PC-9 (cell line): ENCODE measurements around the gene FGF3. TPM values are rescaled to one million over a fixed set of nuclear protein-coding genes. Genes with fewer than 3 reads are reported as not detected.
A peak's percentile ranks its signal among the peaks of the same experiment; 100 is the strongest.

Source experiments
- BruUV-seq: library from RNA; stranded (reverse); fragments of 400-500 nt; replicated peaks from 2 replicates; lab custom pipeline; 2021; lab: Mats Ljungman, UMichigan
- CTCF ChIA-PET: fragments of 300-600 bp; sonication (Branson Sonifier 250); formaldehyde crosslinking; loops from one replicate; lab custom pipeline; 2022; ENCODE audit warnings: antibody characterized with exemption; lab: Charles Lee
- POLR2A ChIA-PET: fragments of 300-600 bp; sonication (Branson Sonifier 250); formaldehyde crosslinking; loops from one replicate; lab custom pipeline; 2022; ENCODE audit warnings: antibody characterized with exemption; ENCODE audit not compliant: unreplicated experiment; lab: Charles Lee
- DNase-seq, 2 experiments: peaks; one replicate each; pipeline versions ENCODE4 v3.0.0 to v3.0.0-alpha.2; 2015 to 2022; ENCODE audit warnings: mixed read lengths in 1 of 2
- H2AFZ ChIP-seq: fragments of 200-600 bp; sonication (generic); 2 replicates; pipeline ENCODE4 v1.8.1; 2017; ENCODE audit warnings: antibody characterized with exemption
- H3F3A ChIP-seq: fragments of 200-600 bp; sonication (generic); 2 replicates; pipeline ENCODE4 v1.8.1; 2017; ENCODE audit warnings: antibody characterized with exemption, mild to moderate bottlenecking, low read depth; ENCODE audit not compliant: insufficient read depth
- H3K27ac ChIP-seq: fragments of 200-600 bp; sonication (generic); 2 replicates; pipeline ENCODE4 v1.6.1; 2016; ENCODE audit warnings: mixed run types
- H3K27me3 ChIP-seq: fragments of 200-600 bp; sonication (generic); 2 replicates; pipeline ENCODE4 v1.6.1; 2016; ENCODE audit warnings: low read depth, mixed run types; ENCODE audit not compliant: insufficient read depth
- H3K36me3 ChIP-seq: fragments of 200-600 bp; sonication (generic); 2 replicates; pipeline ENCODE4 v1.6.1; 2016; ENCODE audit warnings: low read depth, mixed run types
- H3K4me1 ChIP-seq: fragments of 200-600 bp; sonication (generic); replicated peaks from 2 replicates; pipeline ENCODE4 v1.6.1; 2016; ENCODE audit warnings: mixed run types; ENCODE audit not compliant: insufficient read depth
- H3K4me2 ChIP-seq: fragments of 200-600 bp; sonication (generic); 2 replicates; pipeline ENCODE4 v1.6.1; 2017; ENCODE audit warnings: mixed run types
- H3K4me3 ChIP-seq: fragments of 200-600 bp; sonication (generic); 2 replicates; pipeline ENCODE4 v1.6.1; 2016; ENCODE audit warnings: mixed run types
- H3K79me2 ChIP-seq: fragments of 200-600 bp; sonication (generic); 2 replicates; pipeline ENCODE4 v1.6.1; 2017; ENCODE audit warnings: low read depth, mixed run types
- H3K9me2 ChIP-seq: fragments of 200-600 bp; sonication (generic); 2 replicates; pipeline ENCODE4 v1.8.1; 2017; ENCODE audit warnings: mild to moderate bottlenecking; ENCODE audit not compliant: insufficient read depth
- H3K9me3 ChIP-seq: fragments of 200-600 bp; sonication (generic); 2 replicates; pipeline ENCODE4 v1.8.1; 2016; ENCODE audit warnings: low read depth; ENCODE audit not compliant: insufficient read depth
- H4K20me1 ChIP-seq: fragments of 200-600 bp; sonication (generic); 2 replicates; pipeline ENCODE4 v1.8.1; 2017; ENCODE audit not compliant: insufficient read depth
- EZH2 ChIP-seq: fragments of 200-600 bp; sonication (generic); IDR thresholded peaks from 2 replicates; pipeline ENCODE4 v1.8.0; 2017; ENCODE audit warnings: antibody characterized with exemption, low read depth
- intact Hi-C: fragments of 100-400 bp; cut with micrococcal nuclease; formaldehyde crosslinking; loops from one replicate; pipeline ENCODE4 v1.10.0; 2022; ENCODE audit not compliant: unreplicated experiment
- total RNA-seq: library from RNA; stranded (reverse); gene quantifications from 2 replicates; pipeline ENCODE4 v1.2.3, GENCODE V29; 2021
- TF ChIP-seq, protein P1 (sequence below): fragments of 200-600 bp; sonication (generic); conservative IDR thresholded peaks from 2 replicates; pipeline ENCODE4 v1.6.1; 2017; ENCODE audit warnings: mixed run types, antibody characterized with exemption, mild to moderate bottlenecking, moderate library complexity

Gene FGF3
- total RNA-seq, 1 experiment from 2014 or later = not detected

DNA sequence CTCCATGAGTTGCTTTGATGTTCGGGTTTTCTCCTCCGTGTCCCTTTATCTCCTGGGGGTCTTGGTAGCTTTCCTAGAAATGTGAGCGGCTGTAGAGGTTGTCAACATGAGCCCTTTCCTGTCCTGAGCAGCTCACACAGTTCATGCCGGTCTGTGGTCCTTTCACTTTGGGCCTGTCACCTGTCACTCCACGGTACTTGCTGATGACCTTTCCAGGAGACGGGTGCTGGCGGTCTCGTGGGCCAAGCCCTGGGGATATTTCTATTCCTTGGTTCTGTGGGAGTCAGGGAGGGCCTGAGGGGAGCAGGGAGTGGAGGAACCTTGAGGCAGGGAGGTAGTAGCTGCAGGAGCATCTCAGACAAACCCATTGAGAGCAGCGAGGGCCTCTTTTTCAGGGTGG, 23.2 kb downstream of the FGF3 start:
- Histone ChIP-seq H3K4me1 (peaks cover 7% of the 10 kb centered on the region), H3F3A (peaks cover 16% of the 10 kb centered on the region), H3K4me2 (no peak overlapping the region), H3K4me3 (no peak overlapping the region), H3K9me3 (no peaks in the 10 kb centered on the region), H3K79me2 (no peaks in the 10 kb centered on the region), H3K36me3 (no peaks in the 10 kb centered on the region), H3K27me3 (no peaks in the 10 kb centered on the region), H3K27ac (no peak overlapping the region), H3K9me2 (no peaks in the 10 kb centered on the region), H4K20me1 (no peaks in the 10 kb centered on the region), H2AFZ (no peak overlapping the region)
- POLR2A ChIA-PET = no interaction called here
- DNase-seq = no peak
- CTCF ChIA-PET = no interaction called here
- TF ChIP-seq, protein P1, sequence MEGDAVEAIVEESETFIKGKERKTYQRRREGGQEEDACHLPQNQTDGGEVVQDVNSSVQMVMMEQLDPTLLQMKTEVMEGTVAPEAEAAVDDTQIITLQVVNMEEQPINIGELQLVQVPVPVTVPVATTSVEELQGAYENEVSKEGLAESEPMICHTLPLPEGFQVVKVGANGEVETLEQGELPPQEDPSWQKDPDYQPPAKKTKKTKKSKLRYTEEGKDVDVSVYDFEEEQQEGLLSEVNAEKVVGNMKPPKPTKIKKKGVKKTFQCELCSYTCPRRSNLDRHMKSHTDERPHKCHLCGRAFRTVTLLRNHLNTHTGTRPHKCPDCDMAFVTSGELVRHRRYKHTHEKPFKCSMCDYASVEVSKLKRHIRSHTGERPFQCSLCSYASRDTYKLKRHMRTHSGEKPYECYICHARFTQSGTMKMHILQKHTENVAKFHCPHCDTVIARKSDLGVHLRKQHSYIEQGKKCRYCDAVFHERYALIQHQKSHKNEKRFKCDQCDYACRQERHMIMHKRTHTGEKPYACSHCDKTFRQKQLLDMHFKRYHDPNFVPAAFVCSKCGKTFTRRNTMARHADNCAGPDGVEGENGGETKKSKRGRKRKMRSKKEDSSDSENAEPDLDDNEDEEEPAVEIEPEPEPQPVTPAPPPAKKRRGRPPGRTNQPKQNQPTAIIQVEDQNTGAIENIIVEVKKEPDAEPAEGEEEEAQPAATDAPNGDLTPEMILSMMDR = no peak
- no peak for TF ChIP-seq EZH2
- BruUV-seq = no TSS peak
- intact Hi-C loops = no loop called here

GRCh38 chr11:69791276-69792180, 27.7 kb downstream of the FGF3 start:
- peaks cover 14% of the 10 kb centered on the region for H3F3A ChIP-seq
- H3K27ac ChIP-seq = peak overlapping the region; percentile 48
- H3K9me3 ChIP-seq = no peaks in the 10 kb centered on the region
- ChIA-PET CTCF (no interaction called here), POLR2A (no interaction called here)
- peaks cover 12% of the 10 kb centered on the region for H3K4me1 ChIP-seq
- no peaks in the 10 kb centered on the region for H3K36me3 ChIP-seq
- intact Hi-C loops = no loop called here
- H3K79me2 ChIP-seq = no peaks in the 10 kb centered on the region
- no peaks in the 10 kb centered on the region for H3K9me2 ChIP-seq
- TF ChIP-seq, protein P1 = no peak
- no peak for TF ChIP-seq EZH2
- no TSS peak for BruUV-seq
- no peak overlapping the region for H2AFZ ChIP-seq
- peak; percentile 28 to 76 for DNase-seq
- H3K4me3 ChIP-seq = no peak overlapping the region
- H3K4me2 ChIP-seq = peak overlapping the region; percentile 25
- H4K20me1 ChIP-seq = no peaks in the 10 kb centered on the region
- no peaks in the 10 kb centered on the region for H3K27me3 ChIP-seq

- no TSS peak for BruUV-seq
- no peaks in the 10 kb centered on the region for H4K20me1 ChIP-seq
- intact Hi-C loops = loop anchor here (5.0 kb wide), 1 partner anchor 62 kb away; no protein-coding TSS in a partner anchor
- H3K9me3 ChIP-seq = no peaks in the 10 kb centered on the region
- ChIA-PET POLR2A (no interaction called here), CTCF (no interaction called here)
- no peak overlapping the region for H2AFZ ChIP-seq
- H3K36me3 ChIP-seq = no peaks in the 10 kb centered on the region
- H3K79me2 ChIP-seq = no peaks in the 10 kb centered on the region
- peaks cover 12% of the 10 kb centered on the region for H3K4me1 ChIP-seq
- no peak overlapping the region for H3K4me3 ChIP-seq
- H3K4me2 ChIP-seq = no peak overlapping the region
- no peaks in the 10 kb centered on the region for H3K9me2 ChIP-seq
- H3K27me3 ChIP-seq = no peaks in the 10 kb centered on the region
- DNase-seq = no peak
- TF ChIP-seq, protein P1 = no peak
- no peak for TF ChIP-seq EZH2
- peaks cover 14% of the 10 kb centered on the region for H3F3A ChIP-seq
- no peak overlapping the region for H3K27ac ChIP-seq
Observed at GRCh38 chr11:69788956-69789355, 30.3 kb downstream of the FGF3 start.
